ENCODE results near the gene ULK1.

ULK1 gene

DNA sequence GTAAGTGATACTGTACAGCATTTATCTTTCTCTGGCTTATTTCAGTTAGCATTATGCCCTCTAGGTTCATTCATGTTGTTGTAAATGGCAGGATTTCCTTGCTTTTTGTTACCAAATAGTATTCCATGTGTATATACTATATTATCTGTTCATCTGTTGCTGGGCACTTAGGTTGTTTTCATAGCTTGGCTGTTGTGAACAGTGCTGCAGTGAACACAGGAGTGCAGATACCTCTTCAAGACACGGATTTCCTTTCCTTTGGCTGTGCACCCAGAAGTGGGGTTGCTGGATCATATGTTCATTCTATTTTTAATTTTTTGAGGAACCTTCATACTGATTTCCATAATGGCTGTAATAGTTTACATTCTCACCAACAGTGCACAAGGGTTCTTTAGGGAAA is 76.8 kb downstream of the ULK1 start:
- no peak for DNase-seq (ENCODE audit: low read depth in 2 of 2)
